ENCODE results near the gene NHLRC4. TPM values are rescaled to one million over a fixed set of nuclear protein-coding genes. Genes with fewer than 3 reads are reported as not detected.

NHLRC4 gene
- total and polyA plus RNA-seq, 2 of the 13 experiments (the other 11 are each of a cell fraction or from before 2014, with no cell fraction given): 0.40 to 0.59 TPM

DNA sequence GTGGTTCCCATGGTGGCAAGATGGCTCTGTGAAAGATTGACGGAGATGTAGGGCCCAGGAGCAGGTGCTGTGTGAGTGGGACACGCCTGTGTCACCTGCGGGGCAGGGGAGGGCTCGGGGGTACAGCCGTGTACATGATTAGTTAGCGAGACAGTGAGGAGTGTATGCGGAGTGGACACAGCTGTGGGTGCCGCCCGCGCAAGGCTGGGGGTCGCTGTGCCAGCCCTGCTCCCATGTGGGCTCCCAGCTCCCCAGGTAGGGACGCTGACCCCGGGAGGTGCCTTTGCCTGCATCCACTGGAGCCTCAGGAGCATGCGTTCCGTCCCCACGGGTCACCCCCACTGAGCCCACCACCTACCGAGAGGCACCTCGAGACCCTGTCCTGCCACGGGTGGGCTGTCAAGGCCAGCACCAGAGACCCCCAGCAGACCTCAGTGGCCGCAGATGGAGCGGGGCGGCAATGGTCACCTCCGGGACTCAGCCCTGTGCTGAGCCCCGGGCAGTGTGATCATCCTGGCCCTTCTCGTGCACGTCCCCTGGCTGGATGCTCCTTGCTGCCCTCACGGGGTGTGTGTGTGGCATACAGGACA is 31.9 kb upstream of the NHLRC4 start:
- ChIA-PET CTCF (ENCODE audit: low intra/inter-chr PET ratio, low total read pairs) (no interaction called here), POLR2A (interaction anchor here (1.2 to 1.9 kb wide), 3 partner anchors 11 to 50 kb away, joined by 3 to 7 read pairs (median 5); no protein-coding TSS in a partner anchor)
- ATAC-seq (no peak), FAIRE-seq (no peak), DNase-seq (ENCODE audit: low spot score) (no peak)
- H3K79me2 ChIP-seq (ENCODE audit: insufficient read depth, low read length): peaks cover 76% of the 10 kb centered on the region
- H3K9me3 ChIP-seq (ENCODE audit: low read length): no peaks in the 10 kb centered on the region
- H3K27ac ChIP-seq (ENCODE audit: extremely low read length, insufficient read depth, low read length): no peak overlapping the region
- H4K20me1 ChIP-seq (ENCODE audit: insufficient read depth, low read length): peaks cover 11% of the 10 kb centered on the region; the same call in 1 of the 2 replicates
- H3K4me1 ChIP-seq (ENCODE audit: insufficient read depth, low read length): peaks cover 44% of the 10 kb centered on the region
- H3K27me3 ChIP-seq (ENCODE audit: control insufficient read depth in 1 of 2, insufficient read depth in 2 of 2, low read length in 2 of 2): no peaks in the 10 kb centered on the region
- peak overlapping the region; percentile 99; the same call in 1 of the 2 replicates for H3K4me2 ChIP-seq (ENCODE audit: low read depth, low read length)
- H3K36me3 ChIP-seq (replicated peaks in 1 of 2; ENCODE audit: control insufficient read depth in 1 of 2, insufficient read depth in 2 of 2, low read length in 2 of 2): peaks cover 13 to 15% of the 10 kb centered on the region in 2 experiments; a peak in 4 of 5 replicates
- H3K9ac ChIP-seq (ENCODE audit: insufficient read depth, low read depth, low read length): no peak overlapping the region
- no peak overlapping the region for H3K4me3 ChIP-seq (replicated peaks in 1 of 3; ENCODE audit: insufficient read depth in 1 of 3, low read depth in 2 of 3, low read length in 3 of 3)
- TF ChIP-seq ZNF362 (CRISPR knock-in tag; IDR thresholded peaks at IDR 0.05; ENCODE audit: borderline replicate concordance) (no peak), NFYC (CRISPR knock-in tag; IDR thresholded peaks at IDR 0.05) (no peak), HOXD1 (CRISPR knock-in tag; IDR thresholded peaks at IDR 0.05) (no peak), ZFP62 (CRISPR knock-in tag; IDR thresholded peaks at IDR 0.05) (no peak), TFDP1 (CRISPR knock-in tag; IDR thresholded peaks at IDR 0.05; ENCODE audit: borderline replicate concordance) (no peak), CC2D1A (CRISPR knock-in tag; IDR thresholded peaks at IDR 0.05) (no peak), HNRNPL (IDR thresholded peaks at IDR 0.05; ENCODE audit: low read depth, low read length) (0 out of 2 replicates have a peak, but pooled peaks have one; percentile 7)
- TF ChIP-seq, protein P1, sequence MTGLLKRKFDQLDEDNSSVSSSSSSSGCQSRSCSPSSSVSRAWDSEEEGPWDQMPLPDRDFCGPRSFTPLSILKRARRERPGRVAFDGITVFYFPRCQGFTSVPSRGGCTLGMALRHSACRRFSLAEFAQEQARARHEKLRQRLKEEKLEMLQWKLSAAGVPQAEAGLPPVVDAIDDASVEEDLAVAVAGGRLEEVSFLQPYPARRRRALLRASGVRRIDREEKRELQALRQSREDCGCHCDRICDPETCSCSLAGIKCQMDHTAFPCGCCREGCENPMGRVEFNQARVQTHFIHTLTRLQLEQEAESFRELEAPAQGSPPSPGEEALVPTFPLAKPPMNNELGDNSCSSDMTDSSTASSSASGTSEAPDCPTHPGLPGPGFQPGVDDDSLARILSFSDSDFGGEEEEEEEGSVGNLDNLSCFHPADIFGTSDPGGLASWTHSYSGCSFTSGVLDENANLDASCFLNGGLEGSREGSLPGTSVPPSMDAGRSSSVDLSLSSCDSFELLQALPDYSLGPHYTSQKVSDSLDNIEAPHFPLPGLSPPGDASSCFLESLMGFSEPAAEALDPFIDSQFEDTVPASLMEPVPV (CRISPR knock-in tag; IDR thresholded peaks at IDR 0.05): no peak
- TF ChIP-seq, protein P2, sequence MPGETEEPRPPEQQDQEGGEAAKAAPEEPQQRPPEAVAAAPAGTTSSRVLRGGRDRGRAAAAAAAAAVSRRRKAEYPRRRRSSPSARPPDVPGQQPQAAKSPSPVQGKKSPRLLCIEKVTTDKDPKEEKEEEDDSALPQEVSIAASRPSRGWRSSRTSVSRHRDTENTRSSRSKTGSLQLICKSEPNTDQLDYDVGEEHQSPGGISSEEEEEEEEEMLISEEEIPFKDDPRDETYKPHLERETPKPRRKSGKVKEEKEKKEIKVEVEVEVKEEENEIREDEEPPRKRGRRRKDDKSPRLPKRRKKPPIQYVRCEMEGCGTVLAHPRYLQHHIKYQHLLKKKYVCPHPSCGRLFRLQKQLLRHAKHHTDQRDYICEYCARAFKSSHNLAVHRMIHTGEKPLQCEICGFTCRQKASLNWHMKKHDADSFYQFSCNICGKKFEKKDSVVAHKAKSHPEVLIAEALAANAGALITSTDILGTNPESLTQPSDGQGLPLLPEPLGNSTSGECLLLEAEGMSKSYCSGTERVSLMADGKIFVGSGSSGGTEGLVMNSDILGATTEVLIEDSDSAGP (CRISPR knock-in tag; IDR thresholded peaks at IDR 0.05; ENCODE audit: borderline replicate concordance): 0 out of 2 replicates have a peak, but pooled peaks have one; percentile 7
- TF ChIP-seq, protein P3, sequence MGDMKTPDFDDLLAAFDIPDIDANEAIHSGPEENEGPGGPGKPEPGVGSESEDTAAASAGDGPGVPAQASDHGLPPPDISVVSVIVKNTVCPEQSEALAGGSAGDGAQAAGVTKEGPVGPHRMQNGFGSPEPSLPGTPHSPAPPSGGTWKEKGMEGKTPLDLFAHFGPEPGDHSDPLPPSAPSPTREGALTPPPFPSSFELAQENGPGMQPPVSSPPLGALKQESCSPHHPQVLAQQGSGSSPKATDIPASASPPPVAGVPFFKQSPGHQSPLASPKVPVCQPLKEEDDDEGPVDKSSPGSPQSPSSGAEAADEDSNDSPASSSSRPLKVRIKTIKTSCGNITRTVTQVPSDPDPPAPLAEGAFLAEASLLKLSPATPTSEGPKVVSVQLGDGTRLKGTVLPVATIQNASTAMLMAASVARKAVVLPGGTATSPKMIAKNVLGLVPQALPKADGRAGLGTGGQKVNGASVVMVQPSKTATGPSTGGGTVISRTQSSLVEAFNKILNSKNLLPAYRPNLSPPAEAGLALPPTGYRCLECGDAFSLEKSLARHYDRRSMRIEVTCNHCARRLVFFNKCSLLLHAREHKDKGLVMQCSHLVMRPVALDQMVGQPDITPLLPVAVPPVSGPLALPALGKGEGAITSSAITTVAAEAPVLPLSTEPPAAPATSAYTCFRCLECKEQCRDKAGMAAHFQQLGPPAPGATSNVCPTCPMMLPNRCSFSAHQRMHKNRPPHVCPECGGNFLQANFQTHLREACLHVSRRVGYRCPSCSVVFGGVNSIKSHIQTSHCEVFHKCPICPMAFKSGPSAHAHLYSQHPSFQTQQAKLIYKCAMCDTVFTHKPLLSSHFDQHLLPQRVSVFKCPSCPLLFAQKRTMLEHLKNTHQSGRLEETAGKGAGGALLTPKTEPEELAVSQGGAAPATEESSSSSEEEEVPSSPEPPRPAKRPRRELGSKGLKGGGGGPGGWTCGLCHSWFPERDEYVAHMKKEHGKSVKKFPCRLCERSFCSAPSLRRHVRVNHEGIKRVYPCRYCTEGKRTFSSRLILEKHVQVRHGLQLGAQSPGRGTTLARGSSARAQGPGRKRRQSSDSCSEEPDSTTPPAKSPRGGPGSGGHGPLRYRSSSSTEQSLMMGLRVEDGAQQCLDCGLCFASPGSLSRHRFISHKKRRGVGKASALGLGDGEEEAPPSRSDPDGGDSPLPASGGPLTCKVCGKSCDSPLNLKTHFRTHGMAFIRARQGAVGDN (CRISPR knock-in tag; IDR thresholded peaks at IDR 0.05): no peak
- 92% methylated on average over 16 of the region's 27 CpGs for WGBS (ENCODE audit: low lambda C conversion rate)
- no peak overlapping the region for H2AFZ ChIP-seq (ENCODE audit: low read length)
- in situ Hi-C loops (cut with HindIII; ENCODE audit: extremely low pct_ligation_motif_present, low pct_unique_long_range_greater_than_20kb): no loop called here
- no TSS peak for BruUV-seq (replicated peaks)
- intact Hi-C loops (cut with micrococcal nuclease; ENCODE audit: unreplicated experiment): loop anchor here (5.0 kb wide), 1 partner anchor 32 kb away; the partner anchor contains the start of genes NHLRC4 and PIGQ
